Globus pallidus (tissue), 1 donor: ENCODE measurements around the gene MARCHF5.

Source experiments
- DNase-seq: peaks from one replicate; pipeline ENCODE4 v3.0.0-alpha.2; 2015; ENCODE audit warnings: low spot score

The MARCHF5 gene

GRCh38 chr10:92290837-92291615 is at the start of gene MARCHF5, which contains the start of gene CPEB3:
TSS of gene MARCHF5 (plus strand) at chr10:92291167. CDS start at chr10:92291495, 328 bp downstream.
TSS of gene CPEB3 (minus strand) at chr10:92291078. CDS start at chr10:92240350, 50,728 bp downstream.
- DNase-seq = peak; percentile 92

GRCh38 chr10:92241501-92241900 is 49.5 kb upstream of the MARCHF5 start:
- DNase-seq = no peak

GRCh38 chr10:92242380-92242779 is 48.6 kb upstream of the MARCHF5 start:
- DNase-seq = peak; percentile 22

- peak; percentile 87 for DNase-seq
Measured at GRCh38 chr10:92242910-92243671, 47.9 kb upstream of the MARCHF5 start.

GRCh38 chr10:92244796-92245195 is 46.2 kb upstream of the MARCHF5 start:
- no peak for DNase-seq

GRCh38 chr10:92248566-92248965 is 42.4 kb upstream of the MARCHF5 start:
- no peak for DNase-seq

- no peak for DNase-seq
Measured at GRCh38 chr10:92263396-92263795, 27.6 kb upstream of the MARCHF5 start.

- DNase-seq = no peak
Measured at GRCh38 chr10:92264249-92264648, 26.7 kb upstream of the MARCHF5 start.

- no peak for DNase-seq
Measured at GRCh38 chr10:92265687-92266258, 25.2 kb upstream of the MARCHF5 start.

GRCh38 chr10:92267343-92267742 is 23.6 kb upstream of the MARCHF5 start:
- no peak for DNase-seq

- DNase-seq = no peak
Measured at GRCh38 chr10:92268748-92269147, 22.2 kb upstream of the MARCHF5 start.

GRCh38 chr10:92274071-92274470 is 16.9 kb upstream of the MARCHF5 start:
- DNase-seq = no peak

- DNase-seq = peak; percentile 15
Measured at GRCh38 chr10:92278996-92279696, 11.8 kb upstream of the MARCHF5 start.

GRCh38 chr10:92284112-92284704 is 6.8 kb upstream of the MARCHF5 start:
- DNase-seq = peak; percentile 37

- DNase-seq = peak; percentile 55
Measured at GRCh38 chr10:92290076-92290836, 711 bp upstream of the MARCHF5 start.

GRCh38 chr10:92291616-92291865 is 574 bp downstream of the MARCHF5 start:
- peak; percentile 21 for DNase-seq

GRCh38 chr10:92291921-92292845 is 1.2 kb downstream of the MARCHF5 start:
- peak; percentile 47 for DNase-seq

GRCh38 chr10:92298487-92298886 is 7.5 kb downstream of the MARCHF5 start:
- DNase-seq = no peak

GRCh38 chr10:92303096-92303495 is 12.1 kb downstream of the MARCHF5 start:
- DNase-seq = no peak

- no peak for DNase-seq
Measured at GRCh38 chr10:92304061-92304460, 13.1 kb downstream of the MARCHF5 start.
